Measurements from ENCODE around the gene EWSR1. TPM values are rescaled to one million over a fixed set of nuclear protein-coding genes. Genes with fewer than 3 reads are reported as not detected.

Gene EWSR1
- total RNA-seq, 4 donors from 2014 or later = 183 to 203 (median 198) TPM

GRCh38 chr22:29266564-29267461 lies 1.3 kb upstream of the EWSR1 start:
- no peaks in the 10 kb centered on the region for H3K27me3 ChIP-seq
- 19% methylated on average over 9 of the region's 13 CpGs for WGBS
- peak overlapping the region; percentile 96 to 100 (median 98) for H3K27ac ChIP-seq (replicated peaks in 1 of 4)
- H3K9me3 ChIP-seq = no peaks in the 10 kb centered on the region
- no peak for DNase-seq (ENCODE audit: extremely low spot score)
- peak overlapping the region; percentile 73 to 99 (median 90) for H3K4me3 ChIP-seq
- TF ChIP-seq EP300 (IDR thresholded peaks at IDR 0.05) = no peak
- no peak for TF ChIP-seq POLR2A (IDR thresholded peaks at IDR 0.05; ENCODE audit: low read depth)
- TF ChIP-seq, protein P1, sequence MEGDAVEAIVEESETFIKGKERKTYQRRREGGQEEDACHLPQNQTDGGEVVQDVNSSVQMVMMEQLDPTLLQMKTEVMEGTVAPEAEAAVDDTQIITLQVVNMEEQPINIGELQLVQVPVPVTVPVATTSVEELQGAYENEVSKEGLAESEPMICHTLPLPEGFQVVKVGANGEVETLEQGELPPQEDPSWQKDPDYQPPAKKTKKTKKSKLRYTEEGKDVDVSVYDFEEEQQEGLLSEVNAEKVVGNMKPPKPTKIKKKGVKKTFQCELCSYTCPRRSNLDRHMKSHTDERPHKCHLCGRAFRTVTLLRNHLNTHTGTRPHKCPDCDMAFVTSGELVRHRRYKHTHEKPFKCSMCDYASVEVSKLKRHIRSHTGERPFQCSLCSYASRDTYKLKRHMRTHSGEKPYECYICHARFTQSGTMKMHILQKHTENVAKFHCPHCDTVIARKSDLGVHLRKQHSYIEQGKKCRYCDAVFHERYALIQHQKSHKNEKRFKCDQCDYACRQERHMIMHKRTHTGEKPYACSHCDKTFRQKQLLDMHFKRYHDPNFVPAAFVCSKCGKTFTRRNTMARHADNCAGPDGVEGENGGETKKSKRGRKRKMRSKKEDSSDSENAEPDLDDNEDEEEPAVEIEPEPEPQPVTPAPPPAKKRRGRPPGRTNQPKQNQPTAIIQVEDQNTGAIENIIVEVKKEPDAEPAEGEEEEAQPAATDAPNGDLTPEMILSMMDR (IDR thresholded peaks at IDR 0.05) = no peak
- TF ChIP-seq POLR2AphosphoS5 (IDR thresholded peaks at IDR 0.05) = no peak
- peaks cover 7 to 31% (median 28%) of the 10 kb centered on the region in 4 donors for H3K36me3 ChIP-seq
- H3K4me1 ChIP-seq = peaks cover 35 to 49% (median 45%) of the 10 kb centered on the region in 4 donors
- intact Hi-C loops (cut with DNase I) = no loop called here

GRCh38 chr22:29267462-29267857 lies 608 bp upstream of the EWSR1 start:
- intact Hi-C loops (cut with DNase I) = no loop called here
- TF ChIP-seq, protein P1 (IDR thresholded peaks at IDR 0.05) = no peak
- TF ChIP-seq EP300 (IDR thresholded peaks at IDR 0.05) (no peak), POLR2AphosphoS5 (IDR thresholded peaks at IDR 0.05) (no peak), POLR2A (IDR thresholded peaks at IDR 0.05; ENCODE audit: low read depth) (peak; percentile 26)

DNA sequence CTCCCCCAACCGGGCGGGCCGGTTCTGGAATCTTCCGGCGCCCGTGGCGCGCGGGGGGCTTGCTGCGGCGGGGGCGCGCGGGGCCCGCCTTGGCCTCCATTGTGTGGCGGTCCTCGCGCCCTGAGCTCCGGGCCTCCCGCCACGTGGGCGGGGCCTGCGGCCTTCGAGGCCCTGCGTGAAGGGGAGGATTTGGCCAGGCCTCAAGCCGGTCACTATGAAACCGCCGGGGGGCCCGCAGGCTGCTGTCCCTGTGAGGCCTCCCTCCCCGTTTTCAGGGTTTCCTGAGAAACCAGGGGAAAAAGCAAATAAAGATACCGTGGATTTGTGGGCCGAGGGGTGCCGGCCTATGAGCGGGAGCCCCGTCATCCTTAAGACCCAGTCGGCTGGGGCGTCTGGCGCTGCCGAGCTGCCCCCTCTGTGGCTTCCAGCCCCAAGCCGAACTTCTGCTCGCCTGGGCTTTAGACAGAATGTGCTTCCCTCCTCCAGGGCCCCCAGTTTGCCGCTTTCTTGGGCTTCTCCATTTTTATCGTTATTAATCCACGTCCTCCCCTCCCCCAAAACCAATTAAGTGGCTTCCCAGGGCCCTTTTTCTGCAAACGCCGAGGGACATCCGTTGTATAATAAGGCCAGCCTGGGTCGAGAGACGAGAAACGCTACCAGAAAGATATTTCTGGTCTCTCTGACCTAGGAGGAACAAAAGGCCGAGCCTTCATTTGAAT lies 602 bp downstream of the EWSR1 start:
- H3K36me3 ChIP-seq = peaks cover 10 to 43% (median 38%) of the 10 kb centered on the region in 4 donors
- no peak for DNase-seq (ENCODE audit: extremely low spot score)
- intact Hi-C loops (cut with DNase I) = loop anchor here (2.0 kb wide), 1 partner anchor 38 kb away; the partner anchor contains the start of gene GAS2L1
- TF ChIP-seq EP300 (IDR thresholded peaks at IDR 0.05) (no peak), POLR2A (IDR thresholded peaks at IDR 0.05; ENCODE audit: low read depth) (no peak), POLR2AphosphoS5 (IDR thresholded peaks at IDR 0.05) (no peak)
- TF ChIP-seq, protein P1 (IDR thresholded peaks at IDR 0.05) = no peak
- peak overlapping the region; percentile 96 to 100 (median 98) for H3K27ac ChIP-seq (replicated peaks in 1 of 4)
- under 1% methylated on average over 24 of the region's 51 CpGs for WGBS
- no peaks in the 10 kb centered on the region for H3K9me3 ChIP-seq
- H3K27me3 ChIP-seq = no peaks in the 10 kb centered on the region
- H3K4me1 ChIP-seq = peaks cover 51 to 67% (median 64%) of the 10 kb centered on the region in 4 donors
- peak overlapping the region; percentile 73 to 99 (median 90) for H3K4me3 ChIP-seq

More at GRCh38 chr22:29267462-29267857, 608 bp upstream of the EWSR1 start:
- WGBS = 0% methylated on average over 13 of the region's 32 CpGs
- H3K27ac ChIP-seq (replicated peaks in 1 of 4) = peak overlapping the region; percentile 96 to 100 (median 98)
- peaks cover 41 to 55% (median 52%) of the 10 kb centered on the region in 4 donors for H3K4me1 ChIP-seq
- H3K9me3 ChIP-seq = no peaks in the 10 kb centered on the region
- no peaks in the 10 kb centered on the region for H3K27me3 ChIP-seq
- peak overlapping the region; percentile 73 to 99 (median 90) for H3K4me3 ChIP-seq
- DNase-seq (ENCODE audit: extremely low spot score) = no peak
- peaks cover 7 to 35% (median 32%) of the 10 kb centered on the region in 4 donors for H3K36me3 ChIP-seq

DNA sequence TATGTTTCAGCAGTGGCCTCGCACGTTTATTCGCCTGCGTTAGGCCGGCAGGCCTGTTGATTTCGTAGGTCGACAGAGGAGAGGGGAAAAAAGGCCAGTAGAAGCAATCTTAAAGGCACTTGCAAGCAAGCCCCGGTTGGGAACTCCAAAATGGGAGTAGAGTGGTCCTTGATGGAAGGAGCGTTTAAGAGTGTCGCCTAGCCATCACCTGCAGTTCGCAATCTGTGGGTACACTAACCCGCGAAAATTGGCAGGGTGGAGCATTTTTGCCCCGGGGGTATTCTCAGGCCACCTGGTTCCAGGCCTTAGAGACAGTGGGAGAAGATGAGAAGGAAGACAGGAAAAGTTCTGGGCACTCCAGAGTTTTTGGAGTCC lies 1.1 kb downstream of the EWSR1 start:
- Histone ChIP-seq H3K27ac (replicated peaks in 1 of 4) (peak overlapping the region; percentile 96 to 100 (median 98)), H3K4me3 (peak overlapping the region; percentile 73 to 99 (median 90)), H3K27me3 (no peaks in the 10 kb centered on the region), H3K9me3 (no peaks in the 10 kb centered on the region), H3K36me3 (peaks cover 10 to 43% (median 38%) of the 10 kb centered on the region in 4 donors), H3K4me1 (peaks cover 56 to 73% (median 69%) of the 10 kb centered on the region in 4 donors)
- no peak for DNase-seq (ENCODE audit: extremely low spot score)
- 3% methylated on average over 14 of the region's 14 CpGs for WGBS
- TF ChIP-seq EP300 (IDR thresholded peaks at IDR 0.05) = no peak
- no peak for TF ChIP-seq POLR2AphosphoS5 (IDR thresholded peaks at IDR 0.05)
- no peak for TF ChIP-seq POLR2A (IDR thresholded peaks at IDR 0.05; ENCODE audit: low read depth)
- TF ChIP-seq, protein P1 (IDR thresholded peaks at IDR 0.05) = no peak
- intact Hi-C loops (cut with DNase I) = loop anchor here (2.0 kb wide), 1 partner anchor 38 kb away; the partner anchor contains the start of gene GAS2L1
